ENCODE measurements around the gene SEC63. TPM values are rescaled to one million over a fixed set of nuclear protein-coding genes. Genes with fewer than 3 reads are reported as not detected.
"Not testable (repeated sequence)": the region's sequence is repeated elsewhere in the genome, so short reads cannot be mapped to it uniquely, and the experiment has no call there.

Gene SEC63
- total and polyA plus RNA-seq, 4 donors = 33.9 to 85.0 (median 68.5) TPM

- DNase-seq (ENCODE audit: low read depth in 4 of 6, low spot score in 6 of 6) = peak in 4 of 6 donors; percentile 15 to 81 (median 58)
- no peaks in the 10 kb centered on the region for H3K36me3 ChIP-seq (ENCODE audit: control insufficient read depth, insufficient read depth, low read length)
- peak overlapping the region; percentile 85 for H3K4me3 ChIP-seq (ENCODE audit: low read depth, low read length)
- under 1% methylated on average over 36 of the region's 43 CpGs for WGBS (ENCODE audit: insufficient coverage)
- peaks cover 17% of the 10 kb centered on the region for H3K4me1 ChIP-seq (ENCODE audit: control insufficient read depth, insufficient read depth, low read length)
- no peaks in the 10 kb centered on the region for H3K9me3 ChIP-seq (ENCODE audit: control insufficient read depth, insufficient read depth, low read length)
- H3K27me3 ChIP-seq (ENCODE audit: control insufficient read depth, insufficient read depth, low read length) = no peaks in the 10 kb centered on the region
- H3K27ac ChIP-seq (ENCODE audit: low read depth, low read length) = peak overlapping the region; percentile 88
Observed at GRCh38 chr6:107957308-107957908, 600 bp downstream of the SEC63 start.

- Histone ChIP-seq H3K36me3 (ENCODE audit: control insufficient read depth, insufficient read depth, low read length) (no peaks in the 10 kb centered on the region), H3K27me3 (ENCODE audit: control insufficient read depth, insufficient read depth, low read length) (no peaks in the 10 kb centered on the region), H3K9me3 (ENCODE audit: control insufficient read depth, insufficient read depth, low read length) (no peaks in the 10 kb centered on the region), H3K4me1 (ENCODE audit: control insufficient read depth, insufficient read depth, low read length) (peaks cover 17% of the 10 kb centered on the region), H3K4me3 (ENCODE audit: low read depth, low read length) (peak overlapping the region; percentile 85), H3K27ac (ENCODE audit: low read depth, low read length) (peak overlapping the region; percentile 88)
- peak in 3 of 6 donors; percentile 5 to 52 (median 33) for DNase-seq (ENCODE audit: low read depth in 4 of 6, low spot score in 6 of 6)
- WGBS (ENCODE audit: insufficient coverage) = 0% methylated on average over 1 of the region's 9 CpGs
Observed at GRCh38 chr6:107956586-107957307, 1.3 kb downstream of the SEC63 start.

- WGBS (ENCODE audit: insufficient coverage) = no CpG with 5 or more reads among the region's 2 CpGs
- Histone ChIP-seq H3K9me3 (ENCODE audit: control insufficient read depth, insufficient read depth, low read length) (no peaks in the 10 kb centered on the region), H3K27ac (ENCODE audit: low read depth, low read length) (no peak overlapping the region), H3K36me3 (ENCODE audit: control insufficient read depth, insufficient read depth, low read length) (no peaks in the 10 kb centered on the region), H3K27me3 (ENCODE audit: control insufficient read depth, insufficient read depth, low read length) (no peaks in the 10 kb centered on the region), H3K4me1 (ENCODE audit: control insufficient read depth, insufficient read depth, low read length) (peaks cover 17% of the 10 kb centered on the region), H3K4me3 (ENCODE audit: low read depth, low read length) (peak overlapping the region; percentile 85)
- DNase-seq (ENCODE audit: low read depth in 4 of 6, low spot score in 6 of 6) = no peak
Observed at GRCh38 chr6:107956181-107956580, 1.8 kb downstream of the SEC63 start.

GRCh38 chr6:107953858-107954414 is 4.1 kb downstream of the SEC63 start:
- not testable (repeated sequence) for H3K4me3 ChIP-seq (ENCODE audit: low read depth, low read length); H3K36me3 ChIP-seq (ENCODE audit: control insufficient read depth, insufficient read depth, low read length); DNase-seq (ENCODE audit: low read depth in 4 of 6, low spot score in 6 of 6); H3K9me3 ChIP-seq (ENCODE audit: control insufficient read depth, insufficient read depth, low read length); H3K27ac ChIP-seq (ENCODE audit: low read depth, low read length); H3K27me3 ChIP-seq (ENCODE audit: control insufficient read depth, insufficient read depth, low read length)
- H3K4me1 ChIP-seq (ENCODE audit: control insufficient read depth, insufficient read depth, low read length) = peaks cover 14% of the 10 kb centered on the region
- 100% methylated on average over 3 of the region's 19 CpGs for WGBS (ENCODE audit: insufficient coverage)

- Histone ChIP-seq H3K27ac (ENCODE audit: low read depth, low read length) (no peak overlapping the region), H3K9me3 (ENCODE audit: control insufficient read depth, insufficient read depth, low read length) (no peaks in the 10 kb centered on the region), H3K27me3 (ENCODE audit: control insufficient read depth, insufficient read depth, low read length) (no peaks in the 10 kb centered on the region), H3K36me3 (ENCODE audit: control insufficient read depth, insufficient read depth, low read length) (no peaks in the 10 kb centered on the region), H3K4me1 (ENCODE audit: control insufficient read depth, insufficient read depth, low read length) (no peaks in the 10 kb centered on the region), H3K4me3 (ENCODE audit: low read depth, low read length) (no peak overlapping the region)
- 72% methylated on average over 6 of the region's 6 CpGs for WGBS (ENCODE audit: insufficient coverage)
- DNase-seq (ENCODE audit: low read depth in 4 of 6, low spot score in 6 of 6) = no peak
Observed at GRCh38 chr6:107943626-107944439, 14.2 kb downstream of the SEC63 start.

GRCh38 chr6:107942142-107942541 is 15.9 kb downstream of the SEC63 start:
- no peaks in the 10 kb centered on the region for H3K9me3 ChIP-seq (ENCODE audit: control insufficient read depth, insufficient read depth, low read length)
- WGBS (ENCODE audit: insufficient coverage) = no CpG with 5 or more reads among the region's 4 CpGs
- H3K27ac ChIP-seq (ENCODE audit: low read depth, low read length) = no peak overlapping the region
- no peaks in the 10 kb centered on the region for H3K27me3 ChIP-seq (ENCODE audit: control insufficient read depth, insufficient read depth, low read length)
- no peak for DNase-seq (ENCODE audit: low read depth in 4 of 6, low spot score in 6 of 6)
- no peaks in the 10 kb centered on the region for H3K4me1 ChIP-seq (ENCODE audit: control insufficient read depth, insufficient read depth, low read length)
- H3K36me3 ChIP-seq (ENCODE audit: control insufficient read depth, insufficient read depth, low read length) = no peaks in the 10 kb centered on the region
- H3K4me3 ChIP-seq (ENCODE audit: low read depth, low read length) = no peak overlapping the region

- H3K4me1 ChIP-seq (ENCODE audit: control insufficient read depth, insufficient read depth, low read length) = no peaks in the 10 kb centered on the region
- no peaks in the 10 kb centered on the region for H3K9me3 ChIP-seq (ENCODE audit: control insufficient read depth, insufficient read depth, low read length)
- H3K4me3 ChIP-seq (ENCODE audit: low read depth, low read length) = no peak overlapping the region
- H3K27me3 ChIP-seq (ENCODE audit: control insufficient read depth, insufficient read depth, low read length) = no peaks in the 10 kb centered on the region
- no peak overlapping the region for H3K27ac ChIP-seq (ENCODE audit: low read depth, low read length)
- 85% methylated on average over 2 of the region's 6 CpGs for WGBS (ENCODE audit: insufficient coverage)
- no peak for DNase-seq (ENCODE audit: low read depth in 4 of 6, low spot score in 6 of 6)
- H3K36me3 ChIP-seq (ENCODE audit: control insufficient read depth, insufficient read depth, low read length) = no peaks in the 10 kb centered on the region
Observed at GRCh38 chr6:107941627-107942026, 16.4 kb downstream of the SEC63 start.

GRCh38 chr6:107941199-107941598 is 16.8 kb downstream of the SEC63 start:
- H3K4me1 ChIP-seq (ENCODE audit: control insufficient read depth, insufficient read depth, low read length) = no peaks in the 10 kb centered on the region
- no peak overlapping the region for H3K27ac ChIP-seq (ENCODE audit: low read depth, low read length)
- H3K4me3 ChIP-seq (ENCODE audit: low read depth, low read length) = no peak overlapping the region
- H3K36me3 ChIP-seq (ENCODE audit: control insufficient read depth, insufficient read depth, low read length) = no peaks in the 10 kb centered on the region
- 100% methylated on average over 1 of the region's 2 CpGs for WGBS (ENCODE audit: insufficient coverage)
- no peaks in the 10 kb centered on the region for H3K9me3 ChIP-seq (ENCODE audit: control insufficient read depth, insufficient read depth, low read length)
- DNase-seq (ENCODE audit: low read depth in 4 of 6, low spot score in 6 of 6) = no peak
- no peaks in the 10 kb centered on the region for H3K27me3 ChIP-seq (ENCODE audit: control insufficient read depth, insufficient read depth, low read length)

- H3K9me3 ChIP-seq (ENCODE audit: control insufficient read depth, insufficient read depth, low read length) = not testable (repeated sequence)
- WGBS (ENCODE audit: insufficient coverage) = 100% methylated on average over 1 of the region's 5 CpGs
Observed at GRCh38 chr6:107936910-107937292, 21.1 kb downstream of the SEC63 start.

More at GRCh38 chr6:107936910-107937292, 21.1 kb downstream of the SEC63 start:
- DNase-seq (ENCODE audit: low read depth in 4 of 6, low spot score in 6 of 6); H3K4me3 ChIP-seq (ENCODE audit: low read depth, low read length); H3K27me3 ChIP-seq (ENCODE audit: control insufficient read depth, insufficient read depth, low read length); H3K4me1 ChIP-seq (ENCODE audit: control insufficient read depth, insufficient read depth, low read length); H3K27ac ChIP-seq (ENCODE audit: low read depth, low read length); H3K36me3 ChIP-seq (ENCODE audit: control insufficient read depth, insufficient read depth, low read length): not testable (repeated sequence)

Measured in spinal cord (tissue), 10 donors.